Measurements from ENCODE around the gene TWIST2.

DNA sequence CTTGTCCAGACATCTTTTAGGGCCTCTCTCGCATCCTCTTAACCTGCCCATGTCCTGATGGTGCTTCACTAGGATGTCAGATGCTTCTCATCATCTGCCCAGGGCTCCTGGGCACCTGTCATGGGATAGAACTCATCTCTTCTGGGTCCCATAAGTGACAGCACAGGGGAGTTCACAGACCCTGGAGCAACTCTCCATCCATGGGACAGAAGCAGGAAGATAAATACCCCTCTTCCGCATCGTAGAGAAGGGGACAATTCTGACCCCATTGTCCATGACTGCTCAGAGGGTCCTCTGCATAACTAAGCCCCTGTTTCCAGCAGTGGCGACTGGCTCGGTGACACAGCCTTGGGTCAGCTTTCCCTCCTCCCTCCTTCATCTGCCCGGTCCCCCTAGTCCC lies 82.3 kb downstream of the TWIST2 start:
- TF ChIP-seq, protein P1, sequence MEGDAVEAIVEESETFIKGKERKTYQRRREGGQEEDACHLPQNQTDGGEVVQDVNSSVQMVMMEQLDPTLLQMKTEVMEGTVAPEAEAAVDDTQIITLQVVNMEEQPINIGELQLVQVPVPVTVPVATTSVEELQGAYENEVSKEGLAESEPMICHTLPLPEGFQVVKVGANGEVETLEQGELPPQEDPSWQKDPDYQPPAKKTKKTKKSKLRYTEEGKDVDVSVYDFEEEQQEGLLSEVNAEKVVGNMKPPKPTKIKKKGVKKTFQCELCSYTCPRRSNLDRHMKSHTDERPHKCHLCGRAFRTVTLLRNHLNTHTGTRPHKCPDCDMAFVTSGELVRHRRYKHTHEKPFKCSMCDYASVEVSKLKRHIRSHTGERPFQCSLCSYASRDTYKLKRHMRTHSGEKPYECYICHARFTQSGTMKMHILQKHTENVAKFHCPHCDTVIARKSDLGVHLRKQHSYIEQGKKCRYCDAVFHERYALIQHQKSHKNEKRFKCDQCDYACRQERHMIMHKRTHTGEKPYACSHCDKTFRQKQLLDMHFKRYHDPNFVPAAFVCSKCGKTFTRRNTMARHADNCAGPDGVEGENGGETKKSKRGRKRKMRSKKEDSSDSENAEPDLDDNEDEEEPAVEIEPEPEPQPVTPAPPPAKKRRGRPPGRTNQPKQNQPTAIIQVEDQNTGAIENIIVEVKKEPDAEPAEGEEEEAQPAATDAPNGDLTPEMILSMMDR (IDR thresholded peaks at IDR 0.05) = no peak
- no peak for TF ChIP-seq POLR2A (IDR thresholded peaks at IDR 0.05)
- no peak for TF ChIP-seq EP300 (IDR thresholded peaks at IDR 0.05)
- no peak for TF ChIP-seq POLR2AphosphoS5 (IDR thresholded peaks at IDR 0.05)

Measured in stomach (tissue), 4 donors.